ENCODE measurements around the gene PRICKLE2. TPM values are rescaled to one million over a fixed set of nuclear protein-coding genes. Genes with fewer than 3 reads are reported as not detected.

The PRICKLE2 gene
- total RNA-seq, 1 experiment from 2014 or later = 0.26 TPM

DNA sequence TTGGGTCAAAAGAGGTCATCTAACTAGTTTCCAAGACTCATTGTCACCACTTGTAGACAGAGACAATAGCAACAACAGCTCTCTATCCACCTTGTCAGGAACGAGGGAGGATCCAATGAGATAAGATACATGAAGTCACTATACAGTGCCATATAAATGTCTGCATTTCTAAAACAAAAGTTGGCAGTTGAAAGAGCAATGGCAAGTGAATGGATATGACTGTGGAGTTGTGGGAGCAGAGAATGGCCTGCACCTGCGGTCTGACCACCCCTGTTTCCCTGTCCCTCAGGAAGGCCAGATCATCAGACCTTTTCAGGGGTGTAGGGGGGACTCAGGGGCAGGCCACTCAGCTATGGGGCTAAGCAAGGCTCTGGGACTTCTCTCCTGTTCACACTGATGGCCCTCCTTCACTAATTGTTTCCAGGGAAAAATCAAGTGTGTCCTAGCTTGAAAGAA, 161.3 kb downstream of the PRICKLE2 start:
- ATAC-seq (no peak), DNase-seq (ENCODE audit: low read depth, low spot score) (no peak)
- ChIA-PET CTCF (no interaction called here), POLR2A (no interaction called here)
- TF ChIP-seq POLR2AphosphoS5 (IDR thresholded peaks at IDR 0.05; ENCODE audit: low read depth, low read length) (no peak), SIN3A (IDR thresholded peaks at IDR 0.05; ENCODE audit: borderline replicate concordance, insufficient read depth, low read depth, low read length) (no peak), TCF7L2 (IDR thresholded peaks at IDR 0.05; ENCODE audit: low read depth, low read length) (no peak)
- TF ChIP-seq, protein P1, sequence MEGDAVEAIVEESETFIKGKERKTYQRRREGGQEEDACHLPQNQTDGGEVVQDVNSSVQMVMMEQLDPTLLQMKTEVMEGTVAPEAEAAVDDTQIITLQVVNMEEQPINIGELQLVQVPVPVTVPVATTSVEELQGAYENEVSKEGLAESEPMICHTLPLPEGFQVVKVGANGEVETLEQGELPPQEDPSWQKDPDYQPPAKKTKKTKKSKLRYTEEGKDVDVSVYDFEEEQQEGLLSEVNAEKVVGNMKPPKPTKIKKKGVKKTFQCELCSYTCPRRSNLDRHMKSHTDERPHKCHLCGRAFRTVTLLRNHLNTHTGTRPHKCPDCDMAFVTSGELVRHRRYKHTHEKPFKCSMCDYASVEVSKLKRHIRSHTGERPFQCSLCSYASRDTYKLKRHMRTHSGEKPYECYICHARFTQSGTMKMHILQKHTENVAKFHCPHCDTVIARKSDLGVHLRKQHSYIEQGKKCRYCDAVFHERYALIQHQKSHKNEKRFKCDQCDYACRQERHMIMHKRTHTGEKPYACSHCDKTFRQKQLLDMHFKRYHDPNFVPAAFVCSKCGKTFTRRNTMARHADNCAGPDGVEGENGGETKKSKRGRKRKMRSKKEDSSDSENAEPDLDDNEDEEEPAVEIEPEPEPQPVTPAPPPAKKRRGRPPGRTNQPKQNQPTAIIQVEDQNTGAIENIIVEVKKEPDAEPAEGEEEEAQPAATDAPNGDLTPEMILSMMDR (IDR thresholded peaks at IDR 0.05) = no peak
- TF ChIP-seq, protein P2, sequence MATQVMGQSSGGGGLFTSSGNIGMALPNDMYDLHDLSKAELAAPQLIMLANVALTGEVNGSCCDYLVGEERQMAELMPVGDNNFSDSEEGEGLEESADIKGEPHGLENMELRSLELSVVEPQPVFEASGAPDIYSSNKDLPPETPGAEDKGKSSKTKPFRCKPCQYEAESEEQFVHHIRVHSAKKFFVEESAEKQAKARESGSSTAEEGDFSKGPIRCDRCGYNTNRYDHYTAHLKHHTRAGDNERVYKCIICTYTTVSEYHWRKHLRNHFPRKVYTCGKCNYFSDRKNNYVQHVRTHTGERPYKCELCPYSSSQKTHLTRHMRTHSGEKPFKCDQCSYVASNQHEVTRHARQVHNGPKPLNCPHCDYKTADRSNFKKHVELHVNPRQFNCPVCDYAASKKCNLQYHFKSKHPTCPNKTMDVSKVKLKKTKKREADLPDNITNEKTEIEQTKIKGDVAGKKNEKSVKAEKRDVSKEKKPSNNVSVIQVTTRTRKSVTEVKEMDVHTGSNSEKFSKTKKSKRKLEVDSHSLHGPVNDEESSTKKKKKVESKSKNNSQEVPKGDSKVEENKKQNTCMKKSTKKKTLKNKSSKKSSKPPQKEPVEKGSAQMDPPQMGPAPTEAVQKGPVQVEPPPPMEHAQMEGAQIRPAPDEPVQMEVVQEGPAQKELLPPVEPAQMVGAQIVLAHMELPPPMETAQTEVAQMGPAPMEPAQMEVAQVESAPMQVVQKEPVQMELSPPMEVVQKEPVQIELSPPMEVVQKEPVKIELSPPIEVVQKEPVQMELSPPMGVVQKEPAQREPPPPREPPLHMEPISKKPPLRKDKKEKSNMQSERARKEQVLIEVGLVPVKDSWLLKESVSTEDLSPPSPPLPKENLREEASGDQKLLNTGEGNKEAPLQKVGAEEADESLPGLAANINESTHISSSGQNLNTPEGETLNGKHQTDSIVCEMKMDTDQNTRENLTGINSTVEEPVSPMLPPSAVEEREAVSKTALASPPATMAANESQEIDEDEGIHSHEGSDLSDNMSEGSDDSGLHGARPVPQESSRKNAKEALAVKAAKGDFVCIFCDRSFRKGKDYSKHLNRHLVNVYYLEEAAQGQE (IDR thresholded peaks at IDR 0.05; ENCODE audit: insufficient read depth in 1 of 2, low read depth in 2 of 2, low read length in 1 of 2) = no peak
- Histone ChIP-seq H3K4me1 (ENCODE audit: control insufficient read depth, insufficient read depth, low read length) (no peaks in the 10 kb centered on the region), H3K27ac (ENCODE audit: low read length) (no peak overlapping the region), H3K36me3 (ENCODE audit: control insufficient read depth, insufficient read depth, low read length) (no peaks in the 10 kb centered on the region), H3K27me3 (ENCODE audit: control insufficient read depth, insufficient read depth, low read length) (no peaks in the 10 kb centered on the region), H3K9me3 (ENCODE audit: control insufficient read depth, insufficient read depth, low read depth, low read length) (no peaks in the 10 kb centered on the region), H3K4me3 (ENCODE audit: low read depth in 2 of 2, low read length in 2 of 2) (no peak overlapping the region)
- in situ Hi-C loops (cut with HindIII; ENCODE audit: low pct_unique_long_range_greater_than_20kb, low sequenced_read_pairs) (no loop called here), intact Hi-C loops (cut with micrococcal nuclease; ENCODE audit: unreplicated experiment) (no loop called here)
- BruUV-seq (replicated peaks) = no TSS peak

DNA sequence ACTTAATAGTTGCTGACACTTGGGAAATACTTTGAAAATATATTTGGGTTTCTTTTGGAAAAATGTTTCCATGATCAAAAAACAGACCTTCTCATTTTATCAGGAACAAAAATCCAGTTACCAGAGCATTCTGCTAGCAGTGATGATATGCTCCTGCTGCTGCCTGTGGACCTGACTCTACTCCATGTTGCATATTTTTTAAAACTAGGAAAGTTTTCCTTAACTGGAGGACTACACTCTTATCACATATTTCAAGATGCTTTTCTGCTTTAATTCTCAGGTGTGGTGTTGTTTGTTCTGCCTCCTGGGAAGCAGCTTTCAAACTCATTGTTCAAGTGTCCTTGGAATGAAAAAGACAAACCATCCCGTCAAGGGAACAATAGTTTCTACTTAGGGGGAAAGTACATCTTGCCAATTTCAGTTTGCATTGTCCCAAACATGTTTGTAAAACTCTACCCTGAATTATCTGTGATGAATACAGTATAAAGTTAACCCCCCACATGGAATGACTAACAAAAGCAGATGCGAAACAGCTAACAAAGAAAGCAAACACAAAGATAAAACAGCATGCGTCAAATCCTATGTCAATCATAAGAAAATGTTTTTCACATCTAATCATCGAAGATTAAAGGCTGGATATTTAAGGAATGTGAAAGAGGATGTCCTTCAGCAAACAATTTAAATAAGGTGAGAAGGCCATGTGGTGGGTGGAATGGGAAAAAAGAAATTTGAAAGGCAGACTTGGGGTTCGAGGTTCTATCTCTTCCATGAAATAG, 161.9 kb downstream of the PRICKLE2 start:
- POLR2A ChIA-PET = no interaction called here
- TF ChIP-seq SIN3A (IDR thresholded peaks at IDR 0.05; ENCODE audit: borderline replicate concordance, insufficient read depth, low read depth, low read length) (no peak), TCF7L2 (IDR thresholded peaks at IDR 0.05; ENCODE audit: low read depth, low read length) (no peak), POLR2AphosphoS5 (IDR thresholded peaks at IDR 0.05; ENCODE audit: low read depth, low read length) (no peak)
- TF ChIP-seq, protein P2 (IDR thresholded peaks at IDR 0.05; ENCODE audit: insufficient read depth in 1 of 2, low read depth in 2 of 2, low read length in 1 of 2) = no peak
- TF ChIP-seq, protein P1 (IDR thresholded peaks at IDR 0.05) = no peak
- no peak overlapping the region for H3K27ac ChIP-seq (ENCODE audit: low read length)
- ATAC-seq (no peak), DNase-seq (ENCODE audit: low read depth, low spot score) (no peak)
- in situ Hi-C loops (cut with HindIII; ENCODE audit: low pct_unique_long_range_greater_than_20kb, low sequenced_read_pairs) (no loop called here), intact Hi-C loops (cut with micrococcal nuclease; ENCODE audit: unreplicated experiment) (no loop called here)
- H3K9me3 ChIP-seq (ENCODE audit: control insufficient read depth, insufficient read depth, low read depth, low read length) = no peaks in the 10 kb centered on the region
- CTCF ChIA-PET = no interaction called here
- no TSS peak for BruUV-seq (replicated peaks)
- H3K4me1 ChIP-seq (ENCODE audit: control insufficient read depth, insufficient read depth, low read length) = no peaks in the 10 kb centered on the region
- H3K36me3 ChIP-seq (ENCODE audit: control insufficient read depth, insufficient read depth, low read length) = no peaks in the 10 kb centered on the region
- H3K27me3 ChIP-seq (ENCODE audit: control insufficient read depth, insufficient read depth, low read length) = no peaks in the 10 kb centered on the region
- H3K4me3 ChIP-seq (ENCODE audit: low read depth in 2 of 2, low read length in 2 of 2) = no peak overlapping the region
